ENCODE measurements around the gene ZNF592.
"Not testable (repeated sequence)": the region's sequence is repeated elsewhere in the genome, so short reads cannot be mapped to it uniquely, and the experiment has no call there.

Gene ZNF592

DNA sequence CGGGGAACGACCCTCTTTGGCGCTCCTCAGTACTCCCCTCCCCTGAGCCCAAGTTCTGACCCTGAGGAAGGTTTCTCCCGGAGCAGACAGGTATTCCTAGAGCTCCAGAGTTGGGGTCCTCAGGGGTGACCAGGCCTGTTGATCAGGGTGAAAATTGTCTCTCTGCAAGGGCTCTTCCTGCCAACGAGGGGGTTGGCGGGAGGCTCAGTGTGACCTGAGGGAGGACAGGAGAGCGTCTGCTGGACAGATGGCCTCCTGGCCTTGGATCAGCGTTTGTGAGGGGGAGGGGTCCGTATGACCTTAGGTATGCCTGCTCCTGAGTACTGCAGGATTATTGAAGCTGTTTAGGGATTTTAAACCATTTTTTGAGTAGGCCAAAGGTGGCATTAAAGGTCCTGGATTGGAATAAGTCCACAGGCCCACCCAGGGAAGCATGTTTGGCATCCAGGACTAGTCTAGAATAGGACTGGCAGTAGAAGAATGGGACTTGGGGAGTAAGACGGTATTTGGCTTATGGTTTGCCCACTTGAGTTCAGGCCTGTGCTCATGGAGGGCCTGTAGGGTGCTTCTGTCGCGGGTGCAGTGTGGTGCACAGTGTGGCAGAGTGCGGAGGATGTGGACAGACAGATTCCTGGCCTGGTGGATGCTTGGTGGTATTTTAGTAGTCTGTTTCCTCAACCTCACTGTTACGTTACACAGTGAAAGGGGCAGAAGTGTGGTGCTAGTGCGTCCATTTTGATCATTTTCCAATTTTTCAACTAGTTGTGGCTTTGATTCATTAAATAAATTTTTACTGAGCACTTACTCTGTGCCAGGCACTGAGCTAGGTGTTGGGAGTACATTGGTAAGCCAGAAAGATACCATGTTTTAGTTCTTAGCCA, 959 bp downstream of the ZNF592 start:
- DNase-seq, result peak; percentile 30 to 58

GRCh38 chr15:84750583-84751092, 2.2 kb downstream of the ZNF592 start:
- DNase-seq, result no peak

GRCh38 chr15:84751721-84752120, 3.3 kb downstream of the ZNF592 start:
- DNase-seq, result not testable (repeated sequence)

- DNase-seq, result no peak
Measured at GRCh38 chr15:84752195-84752594, 3.8 kb downstream of the ZNF592 start.

DNA sequence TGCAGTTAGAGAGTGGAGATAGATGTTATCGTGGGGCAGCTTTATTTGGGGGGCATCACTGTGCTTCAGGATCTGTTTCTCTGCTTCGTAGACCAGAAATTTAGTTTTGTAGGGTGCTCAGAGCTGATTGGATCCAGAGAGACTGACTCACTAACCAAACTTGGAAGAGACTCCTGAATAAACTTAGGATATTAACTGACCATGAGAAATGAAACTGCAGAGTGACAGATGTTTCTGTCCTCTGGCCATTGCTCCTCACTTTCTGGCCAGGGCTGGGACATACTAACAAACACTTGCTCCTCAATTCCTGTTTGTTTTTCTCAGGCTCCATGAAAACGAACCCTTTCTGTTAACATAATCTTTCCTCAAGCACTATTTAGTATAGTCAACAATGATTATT, 4.3 kb downstream of the ZNF592 start:
- no peak for DNase-seq

DNA sequence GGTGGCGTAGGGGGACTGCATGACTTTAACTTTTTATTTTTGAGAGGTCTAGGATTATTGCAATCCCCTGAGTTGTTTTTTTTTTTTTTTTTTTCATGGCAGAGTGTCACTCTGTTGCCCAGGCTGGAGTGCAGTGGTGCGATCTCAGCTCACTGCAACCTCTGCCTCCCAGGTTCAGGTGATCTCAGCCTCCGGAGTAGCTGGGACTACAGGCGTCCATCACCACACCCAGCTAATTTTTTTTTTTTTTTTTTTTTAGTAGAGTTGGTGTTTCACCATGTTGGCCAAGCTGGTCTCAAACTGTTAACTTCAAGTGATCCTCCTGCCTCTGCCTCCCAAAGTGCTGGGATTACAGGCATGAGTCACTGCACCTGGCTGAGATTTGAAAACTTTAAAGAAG, 6.5 kb downstream of the ZNF592 start:
- not testable (repeated sequence) for DNase-seq

DNA sequence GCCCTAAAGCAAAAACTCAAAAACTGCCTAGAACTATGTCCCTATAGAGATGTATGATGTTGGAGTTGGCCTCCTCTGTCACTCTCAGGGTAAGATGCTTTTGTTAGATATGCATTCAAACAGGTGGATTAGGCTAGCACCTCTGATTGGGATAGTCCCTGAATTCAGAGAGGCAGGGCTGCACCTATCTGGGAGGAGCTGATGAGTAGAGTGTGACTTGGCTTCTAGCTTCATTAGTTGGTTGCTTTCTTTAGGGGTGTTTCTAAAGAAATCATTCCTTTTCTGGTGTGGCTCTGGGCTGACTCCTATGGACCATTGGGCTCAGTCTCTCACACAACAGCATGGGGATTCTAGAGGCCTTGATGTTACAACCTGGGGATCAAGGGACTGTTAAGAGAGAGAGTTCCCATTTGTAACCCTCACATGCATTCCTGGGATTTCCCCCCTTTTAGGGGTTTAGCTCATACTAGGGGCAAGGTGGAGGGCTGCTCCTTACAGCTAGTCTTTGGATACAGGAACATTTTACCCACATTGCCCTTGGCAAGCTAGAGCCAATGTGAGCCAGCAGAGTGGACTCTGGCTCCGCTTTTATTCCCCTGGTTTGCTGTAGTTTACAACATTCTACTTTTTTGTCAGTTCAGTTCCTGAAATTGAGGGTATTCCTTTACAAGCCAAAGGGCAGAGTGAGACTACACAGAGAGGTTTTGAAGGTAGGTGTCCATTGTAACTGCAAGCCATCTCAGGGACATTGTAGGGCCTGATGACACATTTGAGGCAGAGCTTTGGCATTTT, 7.5 kb downstream of the ZNF592 start:
- DNase-seq, result no peak

DNA sequence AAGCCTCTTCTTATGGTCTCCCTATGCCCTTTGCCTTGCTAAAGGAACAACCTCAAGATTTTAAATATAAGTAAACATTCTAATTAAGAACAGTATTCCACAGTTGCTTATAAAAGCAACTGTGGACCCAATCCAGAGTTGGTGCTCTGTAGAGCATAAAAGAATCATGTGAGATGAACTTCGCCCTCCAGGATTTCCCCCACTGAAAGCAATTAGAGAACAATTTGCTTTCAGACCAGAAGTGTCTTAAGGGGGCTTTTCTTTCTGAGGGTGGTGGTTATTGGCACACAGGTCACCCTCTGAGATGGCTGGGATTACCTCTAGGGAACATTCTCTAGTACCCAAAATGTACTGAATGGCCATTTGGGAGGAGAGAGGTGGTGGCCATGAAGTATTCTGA, 10.6 kb downstream of the ZNF592 start:
- no peak for DNase-seq

DNA sequence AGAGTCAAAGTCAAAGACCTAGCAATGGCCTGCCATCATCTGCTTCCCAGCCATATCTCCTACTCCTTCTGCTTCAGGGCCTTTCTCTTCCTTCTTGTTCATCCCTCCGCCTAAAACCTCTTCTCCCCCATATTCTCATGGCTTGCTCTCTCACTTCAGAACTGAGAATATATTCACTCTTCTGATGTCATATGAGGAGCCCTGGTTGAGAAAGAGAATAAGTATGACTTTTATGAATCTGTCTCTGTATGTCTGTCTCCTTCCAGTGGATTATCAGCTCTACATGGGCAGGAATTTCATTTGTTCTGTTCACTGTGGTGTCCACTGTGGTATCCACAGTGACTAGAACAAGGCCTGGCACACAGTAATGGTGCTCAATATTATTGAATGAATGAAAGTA, 11.8 kb downstream of the ZNF592 start:
- DNase-seq, result no peak

DNA sequence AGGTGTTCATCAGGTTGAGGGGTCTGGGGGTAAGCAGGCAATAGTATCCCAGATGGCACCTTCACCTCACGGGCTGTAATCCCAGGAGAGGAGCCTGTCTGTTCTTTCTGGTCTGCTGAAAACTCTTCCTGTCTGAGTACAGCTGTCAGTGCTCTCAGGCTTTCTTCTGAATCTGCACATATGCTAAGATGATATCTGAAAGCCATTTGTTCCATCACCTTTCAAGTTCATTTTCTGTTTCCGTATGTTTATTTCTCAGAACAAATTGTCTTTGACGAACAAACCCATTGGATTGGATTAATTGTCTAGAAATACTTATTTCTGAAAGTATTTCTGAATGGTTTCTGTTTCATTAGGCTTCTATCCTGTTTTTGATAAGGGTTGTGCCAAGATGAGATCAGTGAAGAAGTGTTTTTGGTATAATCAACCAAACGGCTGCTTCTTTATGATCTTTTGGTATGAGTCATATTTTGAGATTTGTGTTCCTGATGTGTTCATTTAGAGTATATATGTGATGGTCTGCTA, 13.3 kb downstream of the ZNF592 start:
- peak; percentile 49 to 86 for DNase-seq

DNA sequence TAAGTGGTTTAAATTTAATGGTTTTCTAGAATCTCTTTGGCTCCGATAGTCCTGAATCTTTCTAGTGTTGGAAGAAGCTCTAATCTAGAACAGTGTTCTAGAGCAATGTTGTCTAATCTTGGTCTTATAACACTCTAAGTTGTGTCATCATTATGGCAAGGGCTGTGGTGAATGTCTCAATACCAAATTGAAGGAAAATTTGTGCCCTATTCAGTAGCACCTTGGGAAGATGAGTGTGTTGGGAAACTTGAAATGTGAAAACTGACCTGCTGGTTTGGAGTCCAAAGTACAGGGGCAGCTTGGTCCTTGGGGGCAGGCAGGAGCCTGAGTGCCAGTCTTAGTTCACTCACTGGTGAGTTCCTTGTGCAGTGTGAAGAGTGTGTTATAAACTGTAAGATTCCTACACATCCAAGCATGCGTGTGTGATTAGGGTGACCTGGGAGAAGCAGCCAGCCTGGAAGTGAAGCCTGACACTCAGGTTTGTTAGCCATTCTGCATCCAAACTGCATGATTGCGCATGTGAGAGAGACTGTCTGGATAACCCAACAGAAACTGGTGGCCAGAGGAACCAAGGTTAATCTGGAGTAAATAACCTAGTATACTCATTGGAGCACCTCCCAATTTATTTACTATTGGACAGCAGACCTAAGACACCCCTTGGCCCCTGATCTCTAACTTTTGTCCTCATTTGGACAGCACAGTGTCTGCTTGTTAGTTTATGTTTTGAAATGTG, 14.6 kb downstream of the ZNF592 start:
- DNase-seq, result no peak

DNA sequence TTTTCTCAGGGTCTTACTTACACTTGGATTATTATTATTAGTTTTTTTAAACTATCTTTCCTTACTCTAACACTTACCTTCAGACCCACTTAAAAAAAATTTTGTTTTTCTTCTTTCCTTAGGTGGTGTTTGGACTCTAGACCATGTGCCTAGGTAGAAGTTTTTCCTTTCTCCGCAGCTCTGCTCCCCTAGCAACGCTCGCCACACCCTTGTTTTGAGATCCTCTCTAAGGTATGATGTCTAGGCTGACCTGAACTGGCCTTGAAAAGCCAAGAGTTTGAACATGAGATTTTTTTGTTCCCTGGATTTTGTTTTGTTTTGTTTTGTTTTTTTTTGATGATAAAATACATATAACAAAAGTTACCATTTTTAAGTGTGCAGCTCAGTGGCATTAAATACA, 16.2 kb downstream of the ZNF592 start:
- no peak for DNase-seq

DNA sequence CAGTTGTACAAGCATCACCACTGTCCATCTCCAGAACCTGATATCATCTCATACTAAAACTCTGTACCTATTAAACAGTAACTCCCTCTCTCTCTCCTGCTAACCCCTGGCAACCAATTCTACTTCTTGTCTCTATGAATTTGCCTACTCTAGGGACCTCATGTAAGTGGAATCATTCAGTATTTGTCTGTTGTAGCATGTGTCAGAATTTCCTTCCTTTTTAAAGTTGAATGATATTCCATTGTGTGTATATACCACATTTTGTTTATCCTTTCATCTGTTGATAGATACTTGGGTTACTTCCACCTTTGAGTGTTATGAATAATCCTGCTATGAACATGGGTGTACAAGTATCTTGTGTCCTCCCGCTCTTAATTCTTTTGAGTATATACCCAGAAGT, 16.6 kb downstream of the ZNF592 start:
- DNase-seq, result no peak

DNA sequence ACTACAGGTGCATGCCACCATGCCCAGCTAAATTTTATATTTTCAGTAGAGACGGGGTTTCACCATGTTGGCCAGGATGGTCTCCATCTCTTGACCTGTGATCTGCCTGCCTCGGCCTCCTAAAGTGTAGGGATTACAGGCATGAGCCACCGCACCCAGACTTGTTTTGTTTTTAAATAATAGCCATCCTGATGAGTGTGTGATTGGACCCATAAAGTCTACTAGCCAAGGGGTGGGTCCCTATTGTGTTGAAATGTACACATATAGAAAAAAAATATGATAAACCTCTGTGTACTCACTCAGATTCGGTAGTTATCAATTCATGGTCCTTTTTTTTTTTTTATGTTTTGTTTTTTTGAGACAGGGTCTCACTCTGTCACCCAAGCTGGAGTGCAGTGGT, 17.3 kb downstream of the ZNF592 start:
- DNase-seq, result no peak

- DNase-seq, result no peak
Measured at GRCh38 chr15:84766461-84767035, 18.2 kb downstream of the ZNF592 start.

- no peak for DNase-seq
Measured at GRCh38 chr15:84772031-84772430, 23.6 kb downstream of the ZNF592 start.

- no peak for DNase-seq
Measured at GRCh38 chr15:84772467-84772866, 24.1 kb downstream of the ZNF592 start.

GRCh38 chr15:84773716-84774115, 25.3 kb downstream of the ZNF592 start:
- DNase-seq, result no peak

GRCh38 chr15:84775867-84776449, 27.6 kb downstream of the ZNF592 start:
- no peak for DNase-seq

GRCh38 chr15:84778194-84778593, 29.8 kb downstream of the ZNF592 start:
- no peak for DNase-seq

- no peak for DNase-seq
Measured at GRCh38 chr15:84780492-84780891, 32.1 kb downstream of the ZNF592 start.

DNA sequence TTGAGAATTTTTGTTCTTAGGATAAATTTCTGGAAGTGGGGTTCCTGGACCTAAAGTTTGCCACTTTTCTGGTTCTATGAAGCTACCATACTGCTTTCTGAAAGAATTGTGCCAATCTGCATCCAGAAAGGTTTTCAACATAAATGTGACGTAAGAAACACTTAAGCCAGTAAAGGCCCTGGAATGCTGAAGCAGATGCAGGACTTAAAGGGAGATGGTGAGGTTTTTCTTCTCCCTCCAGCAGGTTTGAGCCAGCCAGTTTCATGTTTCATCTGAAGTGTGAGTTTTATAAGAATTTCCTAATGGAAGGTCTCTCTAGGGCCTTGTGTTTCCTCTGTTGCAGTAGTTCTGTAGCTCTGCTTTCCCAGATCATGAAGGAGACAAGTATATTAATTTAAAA, 33.1 kb downstream of the ZNF592 start:
- DNase-seq, result no peak
